ENCODE data around the gene CACNA2D2. TPM values are rescaled to one million over a fixed set of nuclear protein-coding genes. Genes with fewer than 3 reads are reported as not detected.

The CACNA2D2 gene
- total RNA-seq, 1 experiment from 2014 or later, result 27.7 TPM

- no peak overlapping the region for H2BK5ac ChIP-seq (ENCODE audit: insufficient read length, low read length)
- H4K20me1 ChIP-seq (ENCODE audit: control insufficient read depth, insufficient read depth, insufficient read length), result no peaks in the 10 kb centered on the region
- no peak overlapping the region for H3K27ac ChIP-seq (ENCODE audit: insufficient read length, low read depth, low read length)
- H2BK12ac ChIP-seq (ENCODE audit: insufficient read length, low read depth, low read length), result no peak overlapping the region
- H3K27ac Mint-ChIP-seq, result no peak overlapping the region; a peak in 1 of 7 replicates
- H3K79me1 ChIP-seq (ENCODE audit: insufficient read depth, low read depth, low read length, poor library complexity, severe bottlenecking), result no peaks in the 10 kb centered on the region
- H3K4me3 Mint-ChIP-seq, result no peak overlapping the region
- H3K23me2 ChIP-seq (ENCODE audit: insufficient read length, low read depth, low read length, poor library complexity, severe bottlenecking), result no peaks in the 10 kb centered on the region
- H3K9me3 Mint-ChIP-seq, result no peaks in the 10 kb centered on the region; a peak in 1 of 5 replicates
- H3K79me2 ChIP-seq (ENCODE audit: insufficient read depth, low read length), result no peaks in the 10 kb centered on the region
- H3K4me2 ChIP-seq (ENCODE audit: insufficient read depth, insufficient read length, low read length), result no peak overlapping the region
- no peak overlapping the region for H3K4ac ChIP-seq (ENCODE audit: low read depth, low read length)
- no peaks in the 10 kb centered on the region for H3K27me3 ChIP-seq (ENCODE audit: insufficient read depth, low read length)
- H3K18ac ChIP-seq (ENCODE audit: insufficient read length, low read depth, low read length), result no peak overlapping the region
- no peak for DNase-seq
- H3K36me3 Mint-ChIP-seq (ENCODE audit: insufficient read depth in 1 of 3, low read depth in 3 of 3), result peaks cover 0 to 4% (median 2%) of the 10 kb centered on the region in 3 experiments; a peak in 2 of 7 replicates
- H3K56ac ChIP-seq (ENCODE audit: insufficient read length, low read depth, low read length), result no peak overlapping the region
- H4K8ac ChIP-seq (replicated peaks; ENCODE audit: insufficient read length, low read depth, low read length), result no peak overlapping the region
- H3K27me3 Mint-ChIP-seq (ENCODE audit: low read depth), result peaks cover 3% of the 10 kb centered on the region
- peaks cover 3 to 14% of the 10 kb centered on the region in 2 experiments; a peak in 3 of 4 replicates for H3K4me1 Mint-ChIP-seq
- no peak for TF ChIP-seq CTCF (conservative IDR thresholded peaks at IDR 0.05)
- no peak overlapping the region for H2AK5ac ChIP-seq (ENCODE audit: insufficient read length, low read length)
- no peak overlapping the region for H4K5ac ChIP-seq (ENCODE audit: insufficient read length, low read depth, low read length)
- H2BK120ac ChIP-seq (ENCODE audit: low read depth, low read length, poor library complexity, severe bottlenecking), result no peak overlapping the region
- H2BK15ac ChIP-seq (ENCODE audit: low read depth, low read length), result no peak overlapping the region
- no peak overlapping the region for H3K23ac ChIP-seq (ENCODE audit: insufficient read length, low read depth, low read length)
- no peaks in the 10 kb centered on the region for H3K9me3 ChIP-seq (ENCODE audit: control insufficient read depth, low read depth, low read length)
- no peak overlapping the region for H2BK20ac ChIP-seq (ENCODE audit: low read depth, low read length, poor library complexity, severe bottlenecking)
- H3T11ph ChIP-seq (ENCODE audit: low read length), result no peak overlapping the region
- H4K91ac ChIP-seq (ENCODE audit: insufficient read length, low read depth, low read length), result no peak overlapping the region
- no peak overlapping the region for H3K14ac ChIP-seq (ENCODE audit: insufficient read depth, low read length)
- no peak overlapping the region for H3K9ac ChIP-seq (ENCODE audit: extremely low read depth, insufficient read length, low read length)
- H2AFZ ChIP-seq (ENCODE audit: low read length), result no peak overlapping the region
- no peaks in the 10 kb centered on the region for H3K4me1 ChIP-seq (ENCODE audit: insufficient read depth, low read length)
- WGBS (ENCODE audit: extremely low coverage, insufficient read length, low lambda C conversion rate), result no CpG with 5 or more reads among the region's 4 CpGs
These were observed 92.2 kb downstream of the CACNA2D2 start for GRCh38 chr3:50411229-50411628.
